H1 (cell line): Measurements from ENCODE around the gene CD300E. TPM values are rescaled to one million over a fixed set of nuclear protein-coding genes. Genes with fewer than 3 reads are reported as not detected.

Source experiments
- CTCF ChIA-PET: fragments of 300-600 bp; sonication (Branson Sonifier 250); formaldehyde crosslinking; loops from one replicate; lab custom pipeline; 2021; ENCODE audit not compliant: partially characterized antibody; lab: Charles Lee
- POLR2A ChIA-PET: fragments of 300-600 bp; sonication (Branson Sonifier 250); formaldehyde crosslinking; loops from one replicate; lab custom pipeline; 2021; ENCODE audit warnings: inconsistent platforms; ENCODE audit not compliant: partially characterized antibody; lab: Charles Lee
- DNase-seq, 2 experiments: peaks; one replicate each; pipeline versions ENCODE4 v3.0.0 to v3.0.0-alpha.2; 2010 to 2022; ENCODE audit warnings: low spot score in 2 of 2, low read depth in 1 of 2, mixed read lengths in 1 of 2
- FAIRE-seq: peaks from 2 replicates; lab custom pipeline; 2011; peaks lifted over from hg19 to GRCh38; lab: Jason Lieb, UNC
- H2AFZ ChIP-seq: 2 replicates; pipeline ENCODE4 v1.8.1; 2012; ENCODE audit warnings: low read length, inconsistent platforms
- H2AK5ac ChIP-seq: 2 replicates; pipeline ENCODE4 v1.6.1; 2013; ENCODE audit warnings: low read depth, low read length
- H2BK120ac ChIP-seq: replicated peaks from 2 replicates; pipeline ENCODE3; 2013; ENCODE audit warnings: low read depth, low read length, inconsistent platforms
- H2BK12ac ChIP-seq: 2 replicates; pipeline ENCODE4 v1.6.1; 2013; ENCODE audit warnings: low read depth, low read length
- H2BK15ac ChIP-seq: 2 replicates; pipeline ENCODE4 v1.6.1; 2013; ENCODE audit warnings: low read length
- H2BK20ac ChIP-seq: 2 replicates; pipeline ENCODE4 v1.6.1; 2013; ENCODE audit warnings: low read length
- H2BK5ac ChIP-seq: 2 replicates; pipeline ENCODE4 v1.6.1; 2013; ENCODE audit warnings: low read depth, low read length
- H3K14ac ChIP-seq: 2 replicates; pipeline ENCODE4 v1.6.1; 2013; ENCODE audit warnings: inconsistent platforms; ENCODE audit not compliant: insufficient read length
- H3K18ac ChIP-seq: 2 replicates; pipeline ENCODE4 v1.6.1; 2013; ENCODE audit warnings: low read length; ENCODE audit errors: extremely low read depth
- H3K23ac ChIP-seq: 2 replicates; pipeline ENCODE4 v1.6.1; 2013; ENCODE audit warnings: inconsistent platforms; ENCODE audit not compliant: insufficient read length
- H3K23me2 ChIP-seq: 2 replicates; pipeline ENCODE4 v1.6.1; 2013; ENCODE audit warnings: low read depth, low read length
- H3K27ac ChIP-seq: 2 replicates; pipeline ENCODE4 v1.6.1; 2011; ENCODE audit warnings: low read depth, low read length, inconsistent platforms
- H3K27me3 ChIP-seq, 4 experiments: replicated peaks in 1 of 4; 1 replicate in 1 of 4; 2 replicates in 3 of 4; pipeline versions ENCODE4 v1.6.1 to v1.8.1; 2011 to 2013; ENCODE audit warnings: low read length in 3 of 4, mild to moderate bottlenecking in 3 of 4, inconsistent platforms in 2 of 4, mixed read lengths in 2 of 4, moderate library complexity in 1 of 4; ENCODE audit not compliant: control insufficient read depth in 3 of 4, insufficient read depth in 3 of 4; ENCODE audit errors: extremely low read depth in 1 of 4
- H3K36me3 ChIP-seq, 4 experiments: 2 replicates each; pipeline versions ENCODE4 v1.6.1 to v1.8.1; 2011 to 2013; ENCODE audit warnings: mild to moderate bottlenecking in 4 of 4, low read length in 3 of 4, moderate library complexity in 2 of 4, control low read depth in 1 of 4, inconsistent platforms in 1 of 4; ENCODE audit not compliant: insufficient read depth in 4 of 4, control insufficient read depth in 2 of 4
- H3K4ac ChIP-seq: replicated peaks from 2 replicates; pipeline ENCODE3; 2013; ENCODE audit warnings: low read length, low read depth, mixed read lengths, inconsistent platforms; ENCODE audit not compliant: insufficient read length
- H3K4me1 ChIP-seq, 4 experiments: replicated peaks in 1 of 4; 1 replicate in 1 of 4; 2 replicates in 3 of 4; pipeline versions ENCODE4 v1.6.1 to v1.8.1; 2011 to 2013; ENCODE audit warnings: low read length in 3 of 4, inconsistent platforms in 2 of 4, mixed read lengths in 1 of 4; ENCODE audit not compliant: insufficient read depth in 4 of 4, control insufficient read depth in 3 of 4
- H3K4me2 ChIP-seq, 2 experiments: 2 replicates each; pipeline versions ENCODE4 v1.6.1 to v1.8.1; 2011 to 2013; ENCODE audit warnings: low read depth in 2 of 2, low read length in 2 of 2, control low read depth in 1 of 2, inconsistent platforms in 1 of 2, mild to moderate bottlenecking in 1 of 2; ENCODE audit not compliant: insufficient read depth in 1 of 2
- H3K4me3 ChIP-seq, 4 experiments: fragments of 200-600, 300-600 bp in 1 of 4; sonication (generic), shearing (Covaris generic), sonication (Bioruptor Twin) in 1 of 4; 2 replicates each; pipeline versions ENCODE4 v1.5.1 to v1.8.1; 2011 to 2016; ENCODE audit warnings: low read length in 4 of 4, low read depth in 3 of 4, control low read depth in 2 of 4, inconsistent platforms in 2 of 4, mild to moderate bottlenecking in 2 of 4, mixed read lengths in 1 of 4, moderate library complexity in 1 of 4; ENCODE audit not compliant: insufficient read depth in 2 of 4; ENCODE audit errors: extremely low read depth in 1 of 4
- H3K56ac ChIP-seq: replicated peaks from 2 replicates; pipeline ENCODE3; 2013; ENCODE audit warnings: low read depth, mild to moderate bottlenecking, mixed read lengths, low read length, inconsistent platforms; ENCODE audit not compliant: insufficient read length
- H3K79me1 ChIP-seq: 2 replicates; pipeline ENCODE4 v1.6.1; 2013; ENCODE audit warnings: low read depth, low read length, control low read depth
- H3K79me2 ChIP-seq, 2 experiments: 2 replicates each; pipeline versions ENCODE4 v1.6.1 to v1.8.1; 2012 to 2013; ENCODE audit warnings: low read length in 2 of 2, mild to moderate bottlenecking in 2 of 2, inconsistent platforms in 1 of 2; ENCODE audit not compliant: insufficient read depth in 2 of 2, control insufficient read depth in 1 of 2
- H3K9ac ChIP-seq, 4 experiments: replicated peaks in 1 of 4; 1 replicate in 1 of 4; 2 replicates in 3 of 4; pipeline versions ENCODE4 v1.6.1 to v1.8.1; 2011 to 2013; ENCODE audit warnings: low read depth in 3 of 4, low read length in 3 of 4, control low read depth in 2 of 4, mild to moderate bottlenecking in 2 of 4, moderate library complexity in 2 of 4, inconsistent platforms in 1 of 4; ENCODE audit errors: extremely low read depth in 1 of 4
- H3K9me3 ChIP-seq, 2 experiments: 2 replicates each; pipeline versions ENCODE4 v1.6.1 to v1.8.1; 2012 to 2013; ENCODE audit warnings: mild to moderate bottlenecking in 2 of 2, moderate library complexity in 2 of 2, control low read depth in 1 of 2, inconsistent platforms in 1 of 2, low read depth in 1 of 2, low read length in 1 of 2, mixed read lengths in 1 of 2; ENCODE audit not compliant: insufficient read depth in 2 of 2
- H4K20me1 ChIP-seq, 2 experiments: replicated peaks in 1 of 2; 2 replicates each; pipeline versions ENCODE3 to v1.8.1; 2011 to 2013; ENCODE audit warnings: inconsistent platforms in 2 of 2, low read length in 2 of 2, mild to moderate bottlenecking in 1 of 2; ENCODE audit not compliant: insufficient read depth in 2 of 2, control insufficient read depth in 1 of 2
- H4K5ac ChIP-seq: 2 replicates; pipeline ENCODE4 v1.6.1; 2013; ENCODE audit warnings: low read length, low read depth, mixed read lengths, inconsistent platforms; ENCODE audit not compliant: insufficient read length
- H4K8ac ChIP-seq: 2 replicates; pipeline ENCODE4 v1.8.0; 2013; ENCODE audit warnings: mild to moderate bottlenecking, moderate library complexity, low read length, inconsistent platforms; ENCODE audit not compliant: insufficient read depth; ENCODE audit errors: extremely low read depth
- H4K91ac ChIP-seq: replicated peaks from 2 replicates; pipeline ENCODE3; 2013; ENCODE audit warnings: low read length, mixed read lengths, inconsistent platforms; ENCODE audit not compliant: insufficient read length
- CBX8 ChIP-seq: fragments of 300-800, 300-1000 bp; sonication (generic); IDR thresholded peaks from 2 replicates; pipeline ENCODE4 v1.7.1; 2016; ENCODE audit warnings: low read depth, low read length, borderline replicate concordance
- CREB1 ChIP-seq: IDR thresholded peaks from 2 replicates; pipeline ENCODE4 v1.6.1; 2012; ENCODE audit warnings: inconsistent platforms
- EZH2 ChIP-seq: fragments of 200-600 bp; sonication (generic); IDR thresholded peaks from 2 replicates; pipeline ENCODE4 v1.7.1; 2012; ENCODE audit warnings: low read depth, mild to moderate bottlenecking, moderate library complexity, low read length, inconsistent platforms; ENCODE audit not compliant: severe bottlenecking
- HDAC6 ChIP-seq: IDR thresholded peaks from one replicate; pipeline ENCODE4 v1.7.1; 2012; ENCODE audit warnings: low read depth, mild to moderate bottlenecking, inconsistent platforms, low read length, moderate library complexity
- JUND ChIP-seq: IDR thresholded peaks from 2 replicates; pipeline ENCODE4 v1.6.1; 2011; ENCODE audit warnings: mild to moderate bottlenecking, improper control_type of control experiment, low read length
- KDM1A ChIP-seq: fragments of 200-600, 300-600 bp; sonication (generic); IDR thresholded peaks from 2 replicates; pipeline ENCODE4 v1.7.1; 2016; ENCODE audit warnings: mild to moderate bottlenecking, low read length, borderline replicate concordance
- KDM4A ChIP-seq: IDR thresholded peaks from one replicate; pipeline ENCODE4 v1.7.1; 2012; ENCODE audit warnings: low read depth, mild to moderate bottlenecking, moderate library complexity, low read length, inconsistent platforms; ENCODE audit not compliant: severe bottlenecking
- NRF1 ChIP-seq: IDR thresholded peaks from 2 replicates; pipeline ENCODE4 v1.6.1; 2011; ENCODE audit warnings: mild to moderate bottlenecking, low read depth, low read length, improper control_type of control experiment
- POLR2AphosphoS5 ChIP-seq: IDR thresholded peaks from 2 replicates; pipeline ENCODE4 v1.6.1; 2011; ENCODE audit warnings: low read depth, low read length
- TEAD4 ChIP-seq: IDR thresholded peaks from 2 replicates; pipeline ENCODE4 v1.6.1; 2012; ENCODE audit warnings: low read depth, low read length, inconsistent platforms, mixed read lengths
- WGBS, 2 experiments: shearing (Covaris generic) in 1 of 2; methylation state at CpG; one replicate each; pipeline versions ENCODE4 v1.1.6 to v1.1.7; 2013 to 2015; ENCODE audit warnings: low lambda C conversion rate in 2 of 2, mixed read lengths in 2 of 2, inconsistent platforms in 1 of 2, low coverage in 1 of 2, missing lambda C conversion rate in 1 of 2; ENCODE audit not compliant: insufficient replicate concordance in 2 of 2, insufficient coverage in 1 of 2, insufficient read length in 1 of 2; ENCODE audit errors: extremely low coverage in 1 of 2, missing lambda C conversion rate in 1 of 2; 5-methylcytosine and 5-hydroxymethylcytosine counted together
- polyA plus RNA-seq, 7 experiments: library from polyadenylated mRNA; depleted of rRNA in 3 of 7; stranded (reverse) in 5 of 7; unstranded in 2 of 7; fragments of >200 nt in 5 of 7; fragments of 200-250 nt in 2 of 7; gene quantifications; 1 replicate in 5 of 7; 2 replicates in 1 of 7; 4 replicates in 1 of 7; pipeline versions ENCODE4 v1.2.1 to v1.2.3, GENCODE V29; 2011 to 2013; ENCODE audit warnings: missing spikeins in 2 of 7, mixed read lengths in 2 of 7
- total RNA-seq: library from RNA; stranded (reverse); fragmentation: NEBNext Ultra II Directional; extraction: Animal tissue kit (Norgen Biotek cat#: 25700); gene quantifications from 2 replicates; pipeline ENCODE4 v1.2.1, GENCODE V29; 2021

The CD300E gene
- total and polyA plus RNA-seq, 2 of the 8 experiments (the other 6 are each of a cell fraction or from before 2014, with no cell fraction given) = not detected

- Histone ChIP-seq H3K9ac (no peak overlapping the region), H3K18ac (no peak overlapping the region), H3K4me2 (no peak overlapping the region), H3K27me3 (no peaks in the 10 kb centered on the region), H3K27ac (no peak overlapping the region), H3K9me3 (no peaks in the 10 kb centered on the region; a peak in 1 of 4 replicates), H4K91ac (no peak overlapping the region), H4K8ac (no peak overlapping the region), H3K79me2 (no peaks in the 10 kb centered on the region), H3K79me1 (no peaks in the 10 kb centered on the region), H3K14ac (no peak overlapping the region), H2BK12ac (no peak overlapping the region), H2AK5ac (no peak overlapping the region), H3K36me3 (no peaks in the 10 kb centered on the region), H2BK20ac (no peak overlapping the region), H3K4me3 (no peak overlapping the region), H2AFZ (no peak overlapping the region), H4K20me1 (no peaks in the 10 kb centered on the region), H2BK120ac (no peak overlapping the region), H4K5ac (no peak overlapping the region), H3K4ac (no peak overlapping the region), H3K4me1 (peaks cover 0 to 2% (median 2%) of the 10 kb centered on the region in 4 experiments; a peak in 2 of 7 replicates), H3K23ac (no peak overlapping the region), H3K23me2 (no peaks in the 10 kb centered on the region), H2BK15ac (no peak overlapping the region), H2BK5ac (no peak overlapping the region), H3K56ac (no peak overlapping the region)
- FAIRE-seq (no peak), DNase-seq (no peak)
- ChIA-PET POLR2A (interaction anchor here (1.3 kb wide), 1 partner anchor 9 kb away, joined by 3 read pairs; no protein-coding TSS in a partner anchor), CTCF (interaction anchor here (0.7 to 1.6 kb wide), 3 partner anchors 11 to 126 kb away, joined by 3 to 4 read pairs (median 4); no protein-coding TSS in a partner anchor)
- WGBS, 2 experiments = 88% methylated on average over 2 of the region's 2 CpGs; no CpG with 5 or more reads in 1 of the 2 experiments
- TF ChIP-seq KDM4A (no peak), TEAD4 (no peak), JUND (no peak), EZH2 (no peak), HDAC6 (no peak), NRF1 (no peak), CBX8 (no peak), POLR2AphosphoS5 (no peak), CREB1 (no peak), KDM1A (no peak)
These were observed 21.5 kb upstream of the CD300E start for GRCh38 chr17:74645010-74645409.
